ENCODE measurements around the gene NAP1L4. TPM values are rescaled to one million over a fixed set of nuclear protein-coding genes. Genes with fewer than 3 reads are reported as not detected.
A peak's percentile ranks its signal among the peaks of the same experiment; 100 is the strongest.

NAP1L4 gene
- total and polyA plus RNA-seq, 12 donors = 98.5 to 233 (median 182) TPM

DNA sequence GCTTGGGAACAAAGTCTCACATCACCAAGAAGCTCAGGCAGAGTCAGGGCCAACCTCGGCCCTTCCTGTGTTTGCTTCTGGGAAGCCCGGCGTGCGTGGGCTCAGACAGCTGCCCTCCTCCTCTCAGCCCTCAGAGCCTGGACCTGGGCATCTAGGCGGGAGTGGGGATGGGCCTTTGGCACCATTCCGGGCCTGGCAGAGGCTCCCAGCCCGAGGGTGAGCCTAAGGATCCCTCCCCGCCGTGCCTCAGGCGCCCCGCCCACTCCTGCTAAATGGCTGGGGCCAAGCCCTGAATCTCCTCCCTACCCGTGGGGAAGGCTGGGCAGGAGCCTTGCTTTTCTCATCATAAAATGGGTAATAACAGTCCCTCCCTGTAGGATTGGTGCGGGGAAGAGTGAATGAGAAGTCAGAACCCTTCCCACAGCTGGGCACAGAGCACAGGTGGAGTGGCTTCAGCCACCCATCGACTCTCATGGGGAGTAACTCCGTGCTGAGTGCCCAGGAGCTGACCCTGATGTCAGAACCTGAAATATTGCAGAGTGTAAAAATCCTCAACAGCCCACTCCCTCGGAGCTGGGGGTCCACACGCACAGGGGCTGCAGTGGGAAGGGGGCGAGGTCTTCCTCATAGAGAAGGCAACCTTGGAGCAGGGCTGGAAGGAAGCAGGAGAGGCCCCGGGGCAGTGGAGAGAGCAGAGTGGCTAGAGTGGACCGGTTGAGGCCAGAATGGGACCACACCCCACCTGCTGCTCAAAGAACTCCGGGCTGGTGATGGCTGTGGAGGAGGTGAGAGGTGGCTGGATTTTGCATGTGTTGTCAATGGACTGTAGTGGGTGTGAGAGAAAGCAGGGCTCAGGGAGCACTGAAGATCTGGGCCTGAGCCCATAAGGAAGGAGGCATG lies 87.7 kb downstream of the NAP1L4 start:
- intact Hi-C loops (cut with DNase I) = no loop called here
- peaks cover 6 to 43% (median 27%) of the 10 kb centered on the region in 9 donors for H3K4me1 ChIP-seq
- 80 to 81% methylated on average over 21 of the region's 21 CpGs for WGBS, 2 donors
- peaks cover 0 to 3% (median 0%) of the 10 kb centered on the region in 11 donors for H3K9me3 ChIP-seq
- ATAC-seq = no peak
- no peak for DNase-seq
- no peaks in the 10 kb centered on the region for H3K36me3 ChIP-seq
- H3K27me3 ChIP-seq = peaks cover 0 to 26% (median 13%) of the 10 kb centered on the region in 7 donors
- no peak for TF ChIP-seq CTCF (IDR thresholded peaks at IDR 0.05)
- H3K27ac ChIP-seq = no peak overlapping the region
- no peak overlapping the region for H3K4me3 ChIP-seq

DNA sequence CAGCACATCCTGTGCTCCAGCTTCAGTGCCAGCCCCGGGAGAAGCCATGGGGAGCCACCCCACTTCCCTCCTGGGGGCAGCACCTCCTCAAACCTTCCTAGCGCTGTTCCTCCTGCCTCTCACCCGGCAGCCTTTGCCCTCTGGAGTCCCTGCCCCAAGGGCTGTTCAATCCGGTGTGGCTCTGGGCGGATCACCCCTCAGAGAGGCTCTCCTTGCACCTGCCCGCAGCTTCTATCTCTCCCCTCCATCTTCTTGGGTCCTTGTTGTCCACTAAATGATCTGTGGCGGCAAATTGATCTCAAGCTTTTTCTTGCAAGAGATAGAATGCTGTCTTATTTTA lies 88.5 kb downstream of the NAP1L4 start:
- ATAC-seq = no peak
- Histone ChIP-seq H3K9me3 (peaks cover 0 to 3% (median 0%) of the 10 kb centered on the region in 11 donors), H3K4me3 (no peak overlapping the region), H3K27me3 (peaks cover 0 to 19% (median 6%) of the 10 kb centered on the region in 7 donors), H3K4me1 (peaks cover 9 to 45% (median 29%) of the 10 kb centered on the region in 9 donors), H3K36me3 (no peaks in the 10 kb centered on the region), H3K27ac (no peak overlapping the region)
- WGBS, 2 donors = 69 to 85% methylated on average over 7 of the region's 7 CpGs
- TF ChIP-seq CTCF (IDR thresholded peaks at IDR 0.05) = no peak
- DNase-seq = no peak
- intact Hi-C loops (cut with DNase I) = no loop called here

GRCh38 chr11:2902784-2903671 lies 89.1 kb downstream of the NAP1L4 start:
- no peak for TF ChIP-seq CTCF (IDR thresholded peaks at IDR 0.05)
- peak overlapping the region in 5 of 10 donors; percentile 58 to 91 (median 71) for H3K27ac ChIP-seq

More at GRCh38 chr11:2902784-2903671, 89.1 kb downstream of the NAP1L4 start:
- H3K4me1 ChIP-seq = peaks cover 9 to 51% (median 34%) of the 10 kb centered on the region in 9 donors
- peak in 1 of 8 donors; percentile 1 for ATAC-seq
- H3K9me3 ChIP-seq = peaks cover 0 to 3% (median 0%) of the 10 kb centered on the region in 11 donors
- no peaks in the 10 kb centered on the region for H3K36me3 ChIP-seq
- 80 to 86% methylated on average over 23 of the region's 23 CpGs for WGBS, 2 donors
- no peak for DNase-seq
- intact Hi-C loops (cut with DNase I) = no loop called here
- peak overlapping the region; percentile 29 to 85 (median 72) for H3K4me3 ChIP-seq
- peaks cover 0 to 17% (median under 1%) of the 10 kb centered on the region in 7 donors for H3K27me3 ChIP-seq

Measured in heart right ventricle (tissue), 16 donors.